Epithelial cell of prostate (primary cell): Measurements from ENCODE around the gene ZNF593OS.

Experiments
- DNase-seq: peaks from one replicate; pipeline ENCODE4 v3.0.0-alpha.2; 2011; ENCODE audit warnings: low read depth, low spot score
- H3K27ac ChIP-seq: fragments of 450-650 bp; 2 replicates; pipeline ENCODE4 v1.5.1; 2017; ENCODE audit warnings: mild to moderate bottlenecking

The ZNF593OS gene

GRCh38 chr1:26184883-26185282 lies 13.3 kb upstream of the ZNF593OS start:
- no peak for DNase-seq
- H3K27ac ChIP-seq: no peak overlapping the region

GRCh38 chr1:26184086-26184485 lies 12.5 kb upstream of the ZNF593OS start:
- H3K27ac ChIP-seq: no peak overlapping the region
- DNase-seq: no peak

GRCh38 chr1:26182383-26182696 lies 10.7 kb upstream of the ZNF593OS start:
- peak overlapping the region; percentile 59 for H3K27ac ChIP-seq
- DNase-seq: no peak

GRCh38 chr1:26181586-26182382 lies 10.2 kb upstream of the ZNF593OS start:
- DNase-seq: peak; percentile 83

GRCh38 chr1:26180010-26180506 lies 8.4 kb upstream of the ZNF593OS start:
- DNase-seq: no peak
- no peak overlapping the region for H3K27ac ChIP-seq

More at GRCh38 chr1:26181586-26182382, 10.2 kb upstream of the ZNF593OS start:
- peak overlapping the region; percentile 59 for H3K27ac ChIP-seq

GRCh38 chr1:26177182-26177684 lies 5.6 kb upstream of the ZNF593OS start, which contains the start of gene CNKSR1:
CNKSR1 (plus strand) TSS chr1:26177491; CDS start chr1:26177548, 57 bp downstream.
- DNase-seq: peak; percentile 46
- peak within 1 kb of the TSS; percentile 75 for H3K27ac ChIP-seq

- no peak overlapping the region for H3K27ac ChIP-seq
- DNase-seq: no peak
Observed at GRCh38 chr1:26175346-26175745, 3.7 kb upstream of the ZNF593OS start.

- H3K27ac ChIP-seq: peak overlapping the region; percentile 30
- no peak for DNase-seq
Observed at GRCh38 chr1:26170472-26170821, 1.2 kb downstream of the ZNF593OS start.

GRCh38 chr1:26169669-26170471 lies 1.8 kb downstream of the ZNF593OS start, which contains the start of gene ZNF593:
ZNF593 (plus strand) TSS chr1:26169908; CDS start chr1:26169984, 76 bp downstream.
- DNase-seq: peak; percentile 33

GRCh38 chr1:26169198-26169554 lies 2.5 kb downstream of the ZNF593OS start:
- no peak for DNase-seq
- H3K27ac ChIP-seq: no peak overlapping the region

More at GRCh38 chr1:26169669-26170471, 1.8 kb downstream of the ZNF593OS start, which contains the start of gene ZNF593:
- peak within 1 kb of the TSS; percentile 30 for H3K27ac ChIP-seq

GRCh38 chr1:26168410-26169197 lies 3.0 kb downstream of the ZNF593OS start, which contains the start of gene C1orf232:
C1orf232 (minus strand) TSS chr1:26168963; CDS start chr1:26168499, 464 bp downstream.
- peak within 1 kb of the TSS; percentile 30 for H3K27ac ChIP-seq
- DNase-seq: no peak

GRCh38 chr1:26166719-26167281 lies 4.8 kb downstream of the ZNF593OS start:
- no peak for DNase-seq
- no peak overlapping the region for H3K27ac ChIP-seq

- DNase-seq: no peak
- no peak overlapping the region for H3K27ac ChIP-seq
Observed at GRCh38 chr1:26164861-26165842, 6.5 kb downstream of the ZNF593OS start.

GRCh38 chr1:26164036-26164860 lies 7.4 kb downstream of the ZNF593OS start:
- H3K27ac ChIP-seq: no peak overlapping the region
- no peak for DNase-seq

- DNase-seq: no peak
- no peak overlapping the region for H3K27ac ChIP-seq
Observed at GRCh38 chr1:26163684-26164035, 8.0 kb downstream of the ZNF593OS start.

GRCh38 chr1:26162220-26162709 lies 9.4 kb downstream of the ZNF593OS start:
- DNase-seq: no peak
- H3K27ac ChIP-seq: no peak overlapping the region

- DNase-seq: no peak
- no peak overlapping the region for H3K27ac ChIP-seq
Observed at GRCh38 chr1:26161415-26162219, 10.0 kb downstream of the ZNF593OS start.
